HL-60/S4 (cell line): ENCODE data around the gene HNRNPM.
"Not testable (repeated sequence)": the region's sequence is repeated elsewhere in the genome, so short reads cannot be mapped to it uniquely, and the experiment has no call there.

Experiments used
- in situ Hi-C: fragments of 300-500 bp; cut with MboI; formaldehyde crosslinking; loops from 2 replicates; pipeline ENCODE4 v1.14.3; 2022; ENCODE audit warnings: low sequenced_read_pairs

HNRNPM gene

GRCh38 chr19:8444677-8445487 lies at the start of gene HNRNPM:
Gene HNRNPM, plus strand, starts transcription at chr19:8444975. Its CDS starts 24 bp downstream, at chr19:8444999.
- in situ Hi-C loops, result no loop called here

- in situ Hi-C loops, result no loop called here
Measured at GRCh38 chr19:8395621-8396082, 49.1 kb upstream of the HNRNPM start.

- in situ Hi-C loops, result no loop called here
Measured at GRCh38 chr19:8396185-8396562, 48.6 kb upstream of the HNRNPM start.

GRCh38 chr19:8396563-8397203 lies 48.1 kb upstream of the HNRNPM start:
- in situ Hi-C loops, result no loop called here

- in situ Hi-C loops, result no loop called here
Measured at GRCh38 chr19:8397271-8397670, 47.5 kb upstream of the HNRNPM start.

GRCh38 chr19:8397746-8398310 lies 46.9 kb upstream of the HNRNPM start:
- in situ Hi-C loops, result no loop called here

- in situ Hi-C loops, result no loop called here
Measured at GRCh38 chr19:8398311-8398771, 46.4 kb upstream of the HNRNPM start.

GRCh38 chr19:8399681-8400188 lies 45.0 kb upstream of the HNRNPM start:
- in situ Hi-C loops, result no loop called here

- in situ Hi-C loops, result no loop called here
Measured at GRCh38 chr19:8401981-8402411, 42.8 kb upstream of the HNRNPM start.

GRCh38 chr19:8403098-8403819 lies 41.5 kb upstream of the HNRNPM start:
- in situ Hi-C loops, result no loop called here

- in situ Hi-C loops, result no loop called here
Measured at GRCh38 chr19:8403820-8404109, 41.0 kb upstream of the HNRNPM start.

GRCh38 chr19:8404391-8405151 lies 40.2 kb upstream of the HNRNPM start:
- in situ Hi-C loops, result no loop called here

GRCh38 chr19:8410718-8411117 lies 34.1 kb upstream of the HNRNPM start:
- in situ Hi-C loops, result not testable (repeated sequence)

- in situ Hi-C loops, result no loop called here
Measured at GRCh38 chr19:8412783-8413628, 31.8 kb upstream of the HNRNPM start, which contains the start of gene MARCHF2. Gene MARCHF2, plus strand, starts transcription at chr19:8413305. Its CDS starts 8,536 bp downstream, at chr19:8421841.

GRCh38 chr19:8413629-8413995 lies 31.2 kb upstream of the HNRNPM start:
- in situ Hi-C loops, result no loop called here

- in situ Hi-C loops, result no loop called here
Measured at GRCh38 chr19:8416796-8417195, 28.0 kb upstream of the HNRNPM start.

- in situ Hi-C loops, result no loop called here
Measured at GRCh38 chr19:8421484-8422461, 23.0 kb upstream of the HNRNPM start.

- in situ Hi-C loops, result no loop called here
Measured at GRCh38 chr19:8423817-8424223, 21.0 kb upstream of the HNRNPM start.
